HEK293 (cell line): Measurements from ENCODE around the gene FABP7.

Source experiments
- CTCF ChIP-seq: fragments of 450-650 bp; formaldehyde crosslinking; IDR thresholded peaks from 2 replicates; pipeline ENCODE4 v1.5.1; 2016; ENCODE audit warnings: missing biosample characterization, missing genetic modification characterization
- ZNF121 ChIP-seq: fragments of 450-650 bp; formaldehyde crosslinking; IDR thresholded peaks from 2 replicates; pipeline ENCODE4 v1.5.1; 2016; ENCODE audit warnings: missing biosample characterization, missing genetic modification characterization
- ZNF416 ChIP-seq: fragments of 450-650 bp; formaldehyde crosslinking; IDR thresholded peaks from 2 replicates; pipeline ENCODE4 v1.5.1; 2016; ENCODE audit warnings: missing biosample characterization, missing genetic modification characterization
- ZNF639 ChIP-seq: fragments of 450-650 bp; formaldehyde crosslinking; IDR thresholded peaks from 2 replicates; pipeline ENCODE4 v1.5.1; 2016; ENCODE audit warnings: missing biosample characterization, missing genetic modification characterization
- ZNF704 ChIP-seq: fragments of 450-650 bp; formaldehyde crosslinking; IDR thresholded peaks from 2 replicates; pipeline ENCODE4 v1.5.1; 2016; ENCODE audit warnings: missing biosample characterization, missing genetic modification characterization
- ZNF792 ChIP-seq: fragments of 450-650 bp; formaldehyde crosslinking; IDR thresholded peaks from 2 replicates; pipeline ENCODE4 v1.5.1; 2016; ENCODE audit warnings: missing biosample characterization, missing genetic modification characterization

- TF ChIP-seq ZNF121 (tag by site-specific recombination): no peak
- no peak for TF ChIP-seq ZNF416 (tag by site-specific recombination)
- TF ChIP-seq ZNF792 (tag by site-specific recombination): no peak
- no peak for TF ChIP-seq ZNF704 (tag by site-specific recombination)
- TF ChIP-seq ZNF639 (tag by site-specific recombination): no peak
- no peak for TF ChIP-seq CTCF (tag by site-specific recombination)
Observed at GRCh38 chr6:122778985-122779661, 393 bp upstream of the FABP7 start.
